SK-N-SH treated with all-trans-retinoic acid at 6 μM for 48 hours (cell line): ENCODE measurements around the gene ACADVL.

ENCODE experiments used
- ATAC-seq: fragments of 200-7000 bp; cut with Tn5 transposase; 3 replicates; pipeline ENCODE4 v1.9.1; 2020; ENCODE audit warnings: mild to moderate bottlenecking, moderate library complexity
- ARNTL ChIP-seq: fragments of 450-650 bp; formaldehyde crosslinking; IDR thresholded peaks from 2 replicates; pipeline ENCODE4 v1.5.0; 2020; ENCODE audit warnings: low read depth, mild to moderate bottlenecking, moderate library complexity, borderline replicate concordance
- BACH2 ChIP-seq: fragments of 250-450 bp; sonication (Bioruptor Pico); IDR thresholded peaks from 2 replicates; pipeline ENCODE4 v1.9.0; 2021; ENCODE audit warnings: mild to moderate bottlenecking, borderline replicate concordance
- CSDC2 ChIP-seq: fragments of 250-450 bp; sonication (Bioruptor Pico); IDR thresholded peaks from 2 replicates; pipeline ENCODE4 v1.5.0; 2020; ENCODE audit warnings: mild to moderate bottlenecking, moderate library complexity
- ESRRG ChIP-seq: fragments of 250-450 bp; sonication (Bioruptor Pico); IDR thresholded peaks from 2 replicates; pipeline ENCODE4 v1.6.1; 2021; ENCODE audit warnings: mild to moderate bottlenecking
- GLIS3 ChIP-seq: fragments of 250-450 bp; sonication (Bioruptor Pico); IDR thresholded peaks from 2 replicates; pipeline ENCODE4 v1.5.0; 2020; ENCODE audit warnings: mild to moderate bottlenecking, moderate library complexity
- RARB ChIP-seq: fragments of 250-450 bp; sonication (Bioruptor Pico); IDR thresholded peaks from 2 replicates; pipeline ENCODE4 v1.8.0; 2021; ENCODE audit warnings: mild to moderate bottlenecking, moderate library complexity
- SNAI2 ChIP-seq: fragments of 250-450 bp; sonication (Bioruptor Pico); IDR thresholded peaks from 2 replicates; pipeline ENCODE4 v1.5.0; 2020; ENCODE audit warnings: mild to moderate bottlenecking, moderate library complexity
- TCF4 ChIP-seq: fragments of 250-450 bp; sonication (Bioruptor Pico); IDR thresholded peaks from 2 replicates; pipeline ENCODE4 v1.8.0; 2021; ENCODE audit warnings: mild to moderate bottlenecking, moderate library complexity, borderline replicate concordance
- ZFP3 ChIP-seq: fragments of 250-450 bp; sonication (Bioruptor Pico); IDR thresholded peaks from 2 replicates; pipeline ENCODE4 v1.5.0; 2020; ENCODE audit warnings: mild to moderate bottlenecking, moderate library complexity
- ZNF565 ChIP-seq: fragments of 450-650 bp; formaldehyde crosslinking; conservative IDR thresholded peaks from 2 replicates; pipeline ENCODE4 v1.5.0; 2020; ENCODE audit warnings: low read depth, mild to moderate bottlenecking, moderate library complexity
- ZNF70 ChIP-seq: fragments of 450-650 bp; formaldehyde crosslinking; IDR thresholded peaks from 2 replicates; pipeline ENCODE4 v1.5.0; 2020; ENCODE audit warnings: mild to moderate bottlenecking, moderate library complexity
- ZNF8 ChIP-seq: fragments of 450-650 bp; formaldehyde crosslinking; IDR thresholded peaks from 2 replicates; pipeline ENCODE4 v1.5.0; 2020; ENCODE audit warnings: mild to moderate bottlenecking, moderate library complexity
- TF ChIP-seq, protein P1 (sequence below): fragments of 250-450 bp; sonication (Bioruptor Pico); IDR thresholded peaks from 2 replicates; pipeline ENCODE4 v1.5.1; 2021; ENCODE audit warnings: mild to moderate bottlenecking, moderate library complexity
- TF ChIP-seq, protein P2 (sequence below): fragments of 250-450 bp; sonication (Bioruptor Pico); IDR thresholded peaks from 2 replicates; pipeline ENCODE4 v1.8.0; 2021; ENCODE audit warnings: low read depth, mild to moderate bottlenecking, moderate library complexity, borderline replicate concordance
- TF ChIP-seq, protein P3 (sequence below): fragments of 250-450 bp; sonication (Bioruptor Pico); IDR thresholded peaks from 2 replicates; pipeline ENCODE4 v1.5.1; 2020; ENCODE audit warnings: low read depth, mild to moderate bottlenecking, moderate library complexity
- TF ChIP-seq, protein P4 (sequence below): fragments of 250-450 bp; sonication (Bioruptor Pico); IDR thresholded peaks from 2 replicates; pipeline ENCODE4 v1.5.0; 2020; ENCODE audit warnings: mild to moderate bottlenecking, moderate library complexity
- TF ChIP-seq, protein P5 (sequence below): fragments of 250-450 bp; sonication (Bioruptor Pico); IDR thresholded peaks from 2 replicates; pipeline ENCODE4 v1.8.0; 2020; ENCODE audit warnings: mild to moderate bottlenecking, moderate library complexity, borderline replicate concordance

ACADVL gene

DNA sequence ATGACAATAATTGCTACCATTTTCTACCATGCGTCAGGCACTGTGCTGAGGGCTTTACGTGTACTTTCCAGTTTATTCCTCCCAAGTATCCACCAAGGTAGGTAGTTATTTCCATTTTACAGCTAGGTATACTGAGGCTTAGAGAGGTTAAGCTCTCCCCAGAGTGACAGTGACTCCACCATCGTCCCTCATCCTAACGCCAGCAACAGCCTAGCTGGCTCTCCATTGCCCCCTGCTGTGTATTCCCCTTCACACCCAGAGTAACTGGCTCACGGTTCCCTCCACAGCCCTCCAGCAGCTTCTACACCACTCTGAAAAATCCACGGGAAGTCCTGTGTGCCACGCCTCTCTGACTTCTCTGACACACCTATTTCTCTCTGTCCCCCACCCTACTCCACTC is 33.5 kb upstream of the ACADVL start:
- TF ChIP-seq ARNTL (CRISPR knock-in tag), result no peak
- no peak for TF ChIP-seq CSDC2
- TF ChIP-seq, protein P1, sequence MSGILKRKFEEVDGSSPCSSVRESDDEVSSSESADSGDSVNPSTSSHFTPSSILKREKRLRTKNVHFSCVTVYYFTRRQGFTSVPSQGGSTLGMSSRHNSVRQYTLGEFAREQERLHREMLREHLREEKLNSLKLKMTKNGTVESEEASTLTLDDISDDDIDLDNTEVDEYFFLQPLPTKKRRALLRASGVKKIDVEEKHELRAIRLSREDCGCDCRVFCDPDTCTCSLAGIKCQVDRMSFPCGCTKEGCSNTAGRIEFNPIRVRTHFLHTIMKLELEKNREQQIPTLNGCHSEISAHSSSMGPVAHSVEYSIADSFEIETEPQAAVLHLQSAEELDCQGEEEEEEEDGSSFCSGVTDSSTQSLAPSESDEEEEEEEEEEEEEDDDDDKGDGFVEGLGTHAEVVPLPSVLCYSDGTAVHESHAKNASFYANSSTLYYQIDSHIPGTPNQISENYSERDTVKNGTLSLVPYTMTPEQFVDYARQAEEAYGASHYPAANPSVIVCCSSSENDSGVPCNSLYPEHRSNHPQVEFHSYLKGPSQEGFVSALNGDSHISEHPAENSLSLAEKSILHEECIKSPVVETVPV, result no peak
- TF ChIP-seq RARB (CRISPR knock-in tag), result no peak
- TF ChIP-seq ZNF70 (CRISPR knock-in tag), result no peak
- TF ChIP-seq, protein P2, sequence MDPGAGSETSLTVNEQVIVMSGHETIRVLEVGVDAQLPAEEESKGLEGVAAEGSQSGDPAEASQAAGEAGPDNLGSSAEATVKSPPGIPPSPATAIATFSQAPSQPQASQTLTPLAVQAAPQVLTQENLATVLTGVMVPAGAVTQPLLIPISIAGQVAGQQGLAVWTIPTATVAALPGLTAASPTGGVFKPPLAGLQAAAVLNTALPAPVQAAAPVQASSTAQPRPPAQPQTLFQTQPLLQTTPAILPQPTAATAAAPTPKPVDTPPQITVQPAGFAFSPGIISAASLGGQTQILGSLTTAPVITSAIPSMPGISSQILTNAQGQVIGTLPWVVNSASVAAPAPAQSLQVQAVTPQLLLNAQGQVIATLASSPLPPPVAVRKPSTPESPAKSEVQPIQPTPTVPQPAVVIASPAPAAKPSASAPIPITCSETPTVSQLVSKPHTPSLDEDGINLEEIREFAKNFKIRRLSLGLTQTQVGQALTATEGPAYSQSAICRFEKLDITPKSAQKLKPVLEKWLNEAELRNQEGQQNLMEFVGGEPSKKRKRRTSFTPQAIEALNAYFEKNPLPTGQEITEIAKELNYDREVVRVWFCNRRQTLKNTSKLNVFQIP (CRISPR knock-in tag), result no peak
- TF ChIP-seq, protein P3, sequence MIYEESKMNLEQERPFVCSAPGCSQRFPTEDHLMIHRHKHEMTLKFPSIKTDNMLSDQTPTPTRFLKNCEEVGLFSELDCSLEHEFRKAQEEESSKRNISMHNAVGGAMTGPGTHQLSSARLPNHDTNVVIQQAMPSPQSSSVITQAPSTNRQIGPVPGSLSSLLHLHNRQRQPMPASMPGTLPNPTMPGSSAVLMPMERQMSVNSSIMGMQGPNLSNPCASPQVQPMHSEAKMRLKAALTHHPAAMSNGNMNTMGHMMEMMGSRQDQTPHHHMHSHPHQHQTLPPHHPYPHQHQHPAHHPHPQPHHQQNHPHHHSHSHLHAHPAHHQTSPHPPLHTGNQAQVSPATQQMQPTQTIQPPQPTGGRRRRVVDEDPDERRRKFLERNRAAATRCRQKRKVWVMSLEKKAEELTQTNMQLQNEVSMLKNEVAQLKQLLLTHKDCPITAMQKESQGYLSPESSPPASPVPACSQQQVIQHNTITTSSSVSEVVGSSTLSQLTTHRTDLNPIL, result no peak
- TF ChIP-seq BACH2 (CRISPR knock-in tag), result no peak
- TF ChIP-seq, protein P4, sequence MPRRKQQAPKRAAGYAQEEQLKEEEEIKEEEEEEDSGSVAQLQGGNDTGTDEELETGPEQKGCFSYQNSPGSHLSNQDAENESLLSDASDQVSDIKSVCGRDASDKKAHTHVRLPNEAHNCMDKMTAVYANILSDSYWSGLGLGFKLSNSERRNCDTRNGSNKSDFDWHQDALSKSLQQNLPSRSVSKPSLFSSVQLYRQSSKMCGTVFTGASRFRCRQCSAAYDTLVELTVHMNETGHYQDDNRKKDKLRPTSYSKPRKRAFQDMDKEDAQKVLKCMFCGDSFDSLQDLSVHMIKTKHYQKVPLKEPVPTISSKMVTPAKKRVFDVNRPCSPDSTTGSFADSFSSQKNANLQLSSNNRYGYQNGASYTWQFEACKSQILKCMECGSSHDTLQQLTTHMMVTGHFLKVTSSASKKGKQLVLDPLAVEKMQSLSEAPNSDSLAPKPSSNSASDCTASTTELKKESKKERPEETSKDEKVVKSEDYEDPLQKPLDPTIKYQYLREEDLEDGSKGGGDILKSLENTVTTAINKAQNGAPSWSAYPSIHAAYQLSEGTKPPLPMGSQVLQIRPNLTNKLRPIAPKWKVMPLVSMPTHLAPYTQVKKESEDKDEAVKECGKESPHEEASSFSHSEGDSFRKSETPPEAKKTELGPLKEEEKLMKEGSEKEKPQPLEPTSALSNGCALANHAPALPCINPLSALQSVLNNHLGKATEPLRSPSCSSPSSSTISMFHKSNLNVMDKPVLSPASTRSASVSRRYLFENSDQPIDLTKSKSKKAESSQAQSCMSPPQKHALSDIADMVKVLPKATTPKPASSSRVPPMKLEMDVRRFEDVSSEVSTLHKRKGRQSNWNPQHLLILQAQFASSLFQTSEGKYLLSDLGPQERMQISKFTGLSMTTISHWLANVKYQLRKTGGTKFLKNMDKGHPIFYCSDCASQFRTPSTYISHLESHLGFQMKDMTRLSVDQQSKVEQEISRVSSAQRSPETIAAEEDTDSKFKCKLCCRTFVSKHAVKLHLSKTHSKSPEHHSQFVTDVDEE (CRISPR knock-in tag), result no peak
- TF ChIP-seq TCF4 (CRISPR knock-in tag), result no peak
- TF ChIP-seq, all 23 proteins: peak for 0
- peak; percentile 33; the same call in 2 of the 3 replicates for ATAC-seq

DNA sequence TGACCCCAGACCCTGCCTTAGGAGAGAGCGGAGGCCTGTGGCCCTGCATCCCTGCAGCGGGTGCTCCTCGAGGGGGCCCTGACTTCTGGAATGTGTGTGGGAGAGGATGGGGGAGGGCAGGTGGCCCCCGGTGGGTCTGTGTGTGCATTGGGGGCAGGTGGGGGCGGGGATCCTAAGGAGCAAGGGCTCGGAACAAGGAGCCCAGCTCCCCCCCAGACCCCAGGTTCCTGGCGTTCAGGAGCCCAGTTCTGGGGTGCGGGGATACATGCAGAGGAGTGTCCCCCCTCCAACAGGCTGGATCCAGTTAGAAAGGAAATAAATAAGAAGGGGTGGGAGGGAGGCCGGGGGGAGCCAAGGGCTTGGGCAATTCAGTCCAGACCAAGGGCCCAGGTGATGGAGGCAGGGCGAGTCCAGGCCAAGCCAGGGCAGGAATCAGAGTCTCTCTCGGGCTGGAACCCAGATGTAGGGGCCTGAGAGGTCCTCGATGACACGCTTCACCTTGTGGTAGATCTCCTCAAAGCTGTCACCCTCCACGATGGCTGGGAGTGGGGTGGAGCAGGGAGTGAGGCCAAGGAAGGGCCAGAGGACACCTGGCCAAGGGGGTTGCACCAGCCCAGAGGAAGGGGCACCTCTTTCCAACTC is 29.3 kb upstream of the ACADVL start:
- ATAC-seq, result no peak
- no peak for TF ChIP-seq ARNTL (CRISPR knock-in tag)
- TF ChIP-seq GLIS3 (CRISPR knock-in tag), result no peak
- TF ChIP-seq ZFP3 (CRISPR knock-in tag), result no peak

DNA sequence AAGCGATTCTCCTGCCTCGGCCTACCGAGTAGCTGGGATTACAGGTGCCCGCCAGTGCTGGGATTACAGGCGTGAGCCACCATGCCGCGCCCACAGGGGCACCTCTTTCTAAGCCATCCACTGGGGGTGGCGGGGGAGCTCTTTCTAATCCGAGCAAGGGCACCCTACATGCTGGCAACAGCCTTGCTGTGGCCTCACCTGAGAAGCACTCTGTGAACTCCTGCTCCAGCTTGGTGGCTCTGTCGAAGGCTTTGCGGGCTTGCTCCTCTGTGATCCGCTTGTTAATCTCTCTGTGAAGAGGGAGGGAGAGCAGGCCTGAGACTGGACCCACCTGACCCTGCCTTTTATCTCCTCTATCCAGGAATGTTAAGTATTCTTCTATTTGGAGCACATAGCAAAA is 28.7 kb upstream of the ACADVL start:
- TF ChIP-seq ZNF565 (CRISPR knock-in tag), result no peak
- no peak for TF ChIP-seq CSDC2
- TF ChIP-seq, protein P3, result no peak
- no peak for TF ChIP-seq SNAI2 (CRISPR knock-in tag)
- TF ChIP-seq ESRRG, result no peak
- TF ChIP-seq, protein P5, sequence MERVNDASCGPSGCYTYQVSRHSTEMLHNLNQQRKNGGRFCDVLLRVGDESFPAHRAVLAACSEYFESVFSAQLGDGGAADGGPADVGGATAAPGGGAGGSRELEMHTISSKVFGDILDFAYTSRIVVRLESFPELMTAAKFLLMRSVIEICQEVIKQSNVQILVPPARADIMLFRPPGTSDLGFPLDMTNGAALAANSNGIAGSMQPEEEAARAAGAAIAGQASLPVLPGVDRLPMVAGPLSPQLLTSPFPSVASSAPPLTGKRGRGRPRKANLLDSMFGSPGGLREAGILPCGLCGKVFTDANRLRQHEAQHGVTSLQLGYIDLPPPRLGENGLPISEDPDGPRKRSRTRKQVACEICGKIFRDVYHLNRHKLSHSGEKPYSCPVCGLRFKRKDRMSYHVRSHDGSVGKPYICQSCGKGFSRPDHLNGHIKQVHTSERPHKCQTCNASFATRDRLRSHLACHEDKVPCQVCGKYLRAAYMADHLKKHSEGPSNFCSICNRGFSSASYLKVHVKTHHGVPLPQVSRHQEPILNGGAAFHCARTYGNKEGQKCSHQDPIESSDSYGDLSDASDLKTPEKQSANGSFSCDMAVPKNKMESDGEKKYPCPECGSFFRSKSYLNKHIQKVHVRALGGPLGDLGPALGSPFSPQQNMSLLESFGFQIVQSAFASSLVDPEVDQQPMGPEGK, result no peak
- TF ChIP-seq GLIS3 (CRISPR knock-in tag), result no peak
- TF ChIP-seq ZNF8 (CRISPR knock-in tag), result no peak
- TF ChIP-seq, all 23 proteins: peak for 0
- no peak for ATAC-seq
